Activated naive CD8-positive, alpha-beta T cell treated with anti-CD3 and anti-CD28 coated beads for 36 hours (primary cell): Measurements from ENCODE around the gene KDM2A. TPM values are rescaled to one million over a fixed set of nuclear protein-coding genes. Genes with fewer than 3 reads are reported as not detected.

Experiments
- DNase-seq: peaks from one replicate; pipeline ENCODE4 v3.0.0; 2021
- H3K27ac Mint-ChIP-seq: one replicate; pipeline ENCODE4 v1.8.0; 2022; ENCODE audit warnings: mild to moderate bottlenecking, moderate library complexity, mixed read lengths
- H3K27me3 Mint-ChIP-seq: one replicate; pipeline ENCODE4 v1.8.0; 2022; ENCODE audit warnings: mild to moderate bottlenecking, mixed read lengths
- H3K36me3 Mint-ChIP-seq: one replicate; pipeline ENCODE4 v1.8.0; 2021; ENCODE audit warnings: mild to moderate bottlenecking, mixed read lengths
- H3K4me1 Mint-ChIP-seq: one replicate; pipeline ENCODE4 v1.8.0; 2021; ENCODE audit warnings: mixed read lengths
- H3K4me3 Mint-ChIP-seq: one replicate; pipeline ENCODE4 v1.8.0; 2022; ENCODE audit warnings: mild to moderate bottlenecking, moderate library complexity, mixed read lengths
- H3K9me3 Mint-ChIP-seq: one replicate; pipeline ENCODE4 v1.8.0; 2022; ENCODE audit warnings: mixed read lengths
- total RNA-seq, 2 experiments: library from RNA; stranded (reverse); gene quantifications; one replicate each; pipeline ENCODE4 v1.2.3, GENCODE V29; 2021

The KDM2A gene
- total RNA-seq, 2 experiments from 2014 or later: 77.4 to 80.9 TPM

DNA sequence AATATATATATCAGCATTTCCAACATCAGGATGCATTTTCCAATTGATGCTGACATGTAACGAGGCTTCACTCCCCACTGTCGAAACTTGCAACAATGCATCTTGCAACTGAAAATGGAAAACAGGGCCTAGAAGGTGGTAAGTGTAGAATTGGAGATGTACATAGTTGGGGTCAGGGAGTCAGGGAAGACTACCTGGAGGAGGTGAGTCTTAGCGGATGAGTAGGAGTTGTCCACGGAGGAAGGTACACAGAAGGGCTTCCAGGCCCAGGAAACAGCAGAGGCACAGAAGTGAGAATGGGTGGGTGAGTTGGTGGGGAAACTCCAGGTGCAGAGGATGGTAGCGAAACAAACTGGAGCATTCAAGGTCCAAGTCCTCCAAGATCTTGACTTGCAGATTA is 145.2 kb downstream of the KDM2A start:
- no peak for DNase-seq
- Mint-ChIP-seq H3K4me3 (peak overlapping the region; percentile 27), H3K36me3 (peaks cover 21% of the 10 kb centered on the region), H3K9me3 (no peaks in the 10 kb centered on the region), H3K27me3 (no peaks in the 10 kb centered on the region), H3K27ac (no peak overlapping the region), H3K4me1 (peaks cover 49% of the 10 kb centered on the region)

DNA sequence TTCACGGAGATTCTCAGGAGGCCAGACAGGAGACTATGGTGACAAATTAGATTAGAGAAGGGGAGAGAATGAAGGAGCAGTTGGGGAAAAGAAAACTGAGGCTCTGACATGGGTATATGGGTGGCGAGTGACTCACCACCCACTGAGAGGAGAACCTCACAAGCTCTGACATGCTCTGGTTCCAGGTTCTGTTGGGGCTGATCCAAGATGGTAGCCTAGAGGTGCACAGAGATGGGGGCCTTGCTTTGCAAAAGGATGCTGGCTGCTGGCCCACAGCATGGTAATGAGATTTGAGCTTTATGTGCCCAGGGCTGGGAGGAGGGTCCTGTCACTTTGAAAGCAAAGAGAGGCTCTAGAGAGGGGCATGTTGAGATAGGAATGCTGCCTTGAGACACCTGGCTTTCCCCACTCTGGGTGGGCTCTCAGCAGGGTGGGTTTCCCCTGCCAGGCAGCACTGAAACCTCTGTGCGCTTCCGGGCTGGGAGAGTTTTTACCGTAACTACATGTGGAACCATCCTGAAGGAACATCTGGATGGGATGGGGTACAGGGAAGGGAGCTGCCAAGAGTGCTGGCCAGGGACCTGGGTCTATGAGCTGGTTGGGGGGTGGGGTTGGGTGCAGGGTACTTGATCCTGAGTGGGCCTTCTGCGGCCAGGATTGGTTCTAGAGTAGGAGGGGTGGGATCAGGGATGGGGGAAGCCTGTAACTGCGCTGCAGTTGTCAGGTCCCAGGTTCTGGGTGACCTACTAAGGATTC is 146.0 kb downstream of the KDM2A start:
- H3K36me3 Mint-ChIP-seq: peaks cover 24% of the 10 kb centered on the region
- H3K4me1 Mint-ChIP-seq: peaks cover 55% of the 10 kb centered on the region
- H3K27ac Mint-ChIP-seq: peak overlapping the region; percentile 83
- H3K9me3 Mint-ChIP-seq: no peaks in the 10 kb centered on the region
- H3K4me3 Mint-ChIP-seq: peak overlapping the region; percentile 27
- H3K27me3 Mint-ChIP-seq: no peaks in the 10 kb centered on the region
- DNase-seq: no peak

DNA sequence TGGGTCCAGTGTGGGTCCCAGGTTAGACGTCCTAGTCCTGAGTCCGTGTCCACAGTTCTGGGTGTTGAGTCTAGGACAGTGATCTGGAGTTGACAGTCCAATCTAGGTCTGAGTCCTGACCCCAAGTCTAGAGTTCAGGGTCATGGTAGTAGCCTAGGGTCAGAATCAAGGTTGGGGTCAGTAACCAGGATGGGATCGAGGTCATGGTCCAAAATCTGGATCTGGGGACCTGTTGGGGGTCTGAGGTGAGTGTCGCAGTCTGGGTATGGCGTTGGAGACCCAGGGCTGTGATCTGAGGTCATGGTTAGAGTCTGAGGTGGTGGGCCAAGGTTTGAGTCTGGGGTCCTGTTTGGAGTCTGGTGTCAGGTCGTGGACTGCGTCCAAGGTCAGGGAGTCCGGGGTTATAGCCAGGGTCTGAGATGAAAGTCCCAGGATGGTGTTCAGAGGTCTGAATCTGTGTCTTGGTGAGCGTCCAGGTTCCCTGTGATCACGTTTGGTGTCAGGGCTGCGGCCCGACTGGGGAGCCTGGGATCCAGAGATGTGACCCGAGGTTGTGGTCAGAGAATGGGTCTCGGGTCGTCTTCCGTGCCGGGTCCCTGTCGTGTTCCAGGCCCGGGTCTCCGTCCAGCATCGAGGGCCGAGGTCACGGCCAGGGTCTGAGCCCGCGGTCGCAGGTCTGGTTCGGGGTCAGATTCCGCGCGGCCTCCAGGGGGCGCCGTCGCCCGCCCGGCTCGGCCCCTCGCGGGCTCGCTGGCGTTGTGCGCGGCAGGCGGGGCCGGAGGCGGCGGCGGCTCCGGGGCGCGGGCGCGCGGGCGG is 146.8 kb downstream of the KDM2A start:
- H3K9me3 Mint-ChIP-seq: no peaks in the 10 kb centered on the region
- H3K36me3 Mint-ChIP-seq: peaks cover 32% of the 10 kb centered on the region
- peak overlapping the region; percentile 83 for H3K27ac Mint-ChIP-seq
- no peaks in the 10 kb centered on the region for H3K27me3 Mint-ChIP-seq
- H3K4me1 Mint-ChIP-seq: peaks cover 63% of the 10 kb centered on the region
- peak; percentile 84 for DNase-seq
- H3K4me3 Mint-ChIP-seq: peak overlapping the region; percentile 76

DNA sequence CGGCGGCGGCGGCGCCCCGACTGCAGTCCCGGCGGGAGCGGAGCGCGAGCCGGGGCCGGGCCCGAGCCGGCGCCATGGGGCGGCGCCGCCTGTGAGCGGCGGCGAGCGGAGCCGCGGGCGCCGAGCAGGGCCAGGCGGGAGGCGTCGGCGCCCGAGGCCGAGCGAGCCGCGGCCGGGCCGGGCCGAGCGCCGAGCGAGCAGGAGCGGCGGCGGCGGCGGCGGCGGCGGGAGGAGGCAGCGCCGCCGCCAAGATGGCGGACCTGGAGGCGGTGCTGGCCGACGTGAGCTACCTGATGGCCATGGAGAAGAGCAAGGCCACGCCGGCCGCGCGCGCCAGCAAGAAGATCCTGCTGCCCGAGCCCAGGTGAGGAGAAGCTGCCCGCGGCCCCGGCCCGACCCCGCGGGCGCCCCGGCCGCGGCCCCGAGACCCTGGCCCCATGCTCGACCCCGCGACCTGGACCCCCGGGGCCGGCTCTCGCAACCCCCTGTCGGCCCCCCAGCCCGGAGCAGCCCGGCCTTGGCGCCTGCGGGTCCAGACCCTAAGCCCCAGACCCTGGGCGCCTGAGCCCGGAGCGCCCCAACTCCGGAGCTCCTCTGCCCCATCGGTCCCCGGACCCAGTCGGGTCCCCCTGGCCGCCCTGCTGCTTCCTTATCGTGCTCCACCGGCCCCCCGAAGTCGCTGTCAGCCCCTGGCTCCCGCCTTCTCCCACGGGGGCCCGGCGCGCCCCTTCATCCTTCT is 147.6 kb downstream of the KDM2A start, which contains the start of gene GRK2:
Gene GRK2 (plus strand): TSS at position 25 of the 739 bp plus-strand sequence. CDS start 227 bp downstream, at position 252.
- DNase-seq: peak; percentile 65
- Mint-ChIP-seq H3K9me3 (no peaks in the 10 kb centered on the region), H3K27me3 (no peaks in the 10 kb centered on the region), H3K4me3 (peak within 1 kb of the TSS; percentile 92), H3K27ac (peak within 1 kb of the TSS; percentile 99), H3K36me3 (peaks cover 34% of the 10 kb centered on the region), H3K4me1 (peaks cover 67% of the 10 kb centered on the region)

DNA sequence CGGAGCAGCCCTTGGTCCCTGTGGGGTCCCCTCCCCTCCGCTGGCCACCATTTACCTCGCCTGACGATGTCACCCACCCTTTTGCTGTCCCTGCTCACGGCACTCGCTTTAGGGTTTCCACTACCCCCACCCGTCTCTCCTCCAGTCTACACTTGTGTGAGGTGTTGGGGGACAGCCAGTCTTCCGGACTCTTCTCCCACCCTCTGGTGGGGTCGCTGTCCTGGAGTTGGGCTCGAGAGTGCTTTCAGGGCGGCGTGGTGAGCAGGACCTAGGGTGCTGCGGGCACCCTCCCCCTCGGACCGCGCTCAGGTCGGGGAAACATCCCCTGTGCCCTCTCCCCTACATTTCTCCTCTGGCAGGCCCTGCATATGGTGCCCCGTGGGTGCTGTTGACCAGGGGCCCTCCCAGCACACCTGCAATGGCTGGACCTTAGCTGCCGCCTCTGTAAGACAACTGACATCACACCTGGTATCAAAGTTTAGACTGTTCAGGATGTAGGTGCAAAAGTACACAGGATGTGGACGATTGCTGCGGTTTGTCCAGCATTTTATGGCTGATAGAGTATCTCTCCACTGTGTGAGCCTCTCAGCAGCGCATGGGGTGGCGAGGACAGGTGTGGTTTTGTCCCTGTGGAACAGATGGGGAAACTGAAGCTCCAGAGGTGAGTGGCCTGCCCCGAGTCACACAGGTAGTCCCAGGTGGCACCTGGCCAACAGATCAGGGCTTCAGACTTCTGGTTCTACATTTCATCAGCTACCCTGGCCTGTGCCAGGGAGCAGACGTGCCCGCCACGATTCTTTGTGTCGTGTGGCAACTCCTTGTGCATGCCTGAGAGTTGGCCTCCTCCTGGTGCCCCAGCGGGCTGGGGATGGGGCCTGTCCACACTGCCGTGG is 148.4 kb downstream of the KDM2A start:
- Mint-ChIP-seq H3K27ac (peak overlapping the region; percentile 99), H3K4me1 (peaks cover 69% of the 10 kb centered on the region), H3K9me3 (no peaks in the 10 kb centered on the region), H3K4me3 (peak overlapping the region; percentile 92), H3K36me3 (peaks cover 42% of the 10 kb centered on the region), H3K27me3 (no peaks in the 10 kb centered on the region)
- DNase-seq: no peak

DNA sequence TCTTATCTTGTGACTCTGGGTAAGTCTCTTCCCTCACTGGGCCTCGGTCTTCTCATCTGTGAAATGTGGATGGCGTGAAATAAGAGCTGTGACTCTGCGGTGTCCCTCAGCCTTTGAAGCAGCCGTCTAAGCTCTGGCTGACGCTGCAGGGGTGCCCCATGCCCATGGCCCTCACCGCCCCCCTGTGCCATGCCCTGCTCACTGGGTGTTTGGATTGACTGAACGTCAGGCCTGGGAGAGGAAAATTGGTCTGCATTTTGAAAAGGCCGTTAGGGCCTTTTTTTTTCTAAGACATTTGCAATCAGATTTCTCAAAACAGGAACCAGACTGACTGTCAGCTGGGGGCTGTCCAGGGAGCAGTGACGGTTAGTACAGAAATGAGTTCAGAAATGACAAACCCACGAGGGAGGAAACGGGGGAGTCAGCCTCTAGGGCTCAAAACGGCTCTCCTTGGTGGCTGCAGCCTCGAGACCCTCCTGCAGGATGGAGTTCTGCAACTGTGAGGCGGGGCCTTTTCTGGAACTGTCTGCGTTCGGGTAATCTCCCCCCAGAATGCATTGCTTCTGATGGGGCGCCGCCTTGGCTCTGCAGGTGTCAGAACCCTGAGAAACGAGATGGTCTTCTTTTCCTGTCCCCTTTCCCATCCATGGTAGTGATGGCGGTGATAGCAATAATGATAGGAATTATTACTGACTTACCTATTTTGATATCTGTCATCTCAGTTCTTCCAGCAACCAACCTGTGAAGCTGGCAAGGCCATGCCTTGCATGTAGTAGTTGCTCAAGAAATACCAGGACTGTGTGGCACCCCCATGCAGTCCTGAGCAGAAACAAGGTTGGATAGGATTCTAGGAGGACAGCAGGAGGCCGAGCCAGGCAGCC is 149.3 kb downstream of the KDM2A start:
- Mint-ChIP-seq H3K4me3 (peak overlapping the region; percentile 92), H3K36me3 (peaks cover 44% of the 10 kb centered on the region), H3K4me1 (peaks cover 69% of the 10 kb centered on the region), H3K9me3 (no peaks in the 10 kb centered on the region), H3K27me3 (no peaks in the 10 kb centered on the region), H3K27ac (peak overlapping the region; percentile 99)
- peak; percentile 80 for DNase-seq

DNA sequence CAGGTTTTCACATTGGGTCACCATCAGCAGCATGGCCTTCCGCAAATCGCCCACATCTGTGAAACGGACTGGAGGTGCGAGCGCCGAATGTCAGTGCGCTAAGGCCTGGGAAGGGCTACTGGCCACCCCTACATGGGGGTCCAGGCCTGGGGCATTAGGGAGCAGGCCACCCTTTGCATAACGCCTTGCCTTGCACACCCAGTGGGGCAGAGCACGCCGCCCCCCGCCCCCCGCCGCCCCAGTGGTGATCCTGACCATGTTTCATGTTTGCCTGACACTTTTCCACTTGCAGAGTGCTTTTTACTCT is 149.9 kb downstream of the KDM2A start:
- H3K36me3 Mint-ChIP-seq: peaks cover 44% of the 10 kb centered on the region

DNA sequence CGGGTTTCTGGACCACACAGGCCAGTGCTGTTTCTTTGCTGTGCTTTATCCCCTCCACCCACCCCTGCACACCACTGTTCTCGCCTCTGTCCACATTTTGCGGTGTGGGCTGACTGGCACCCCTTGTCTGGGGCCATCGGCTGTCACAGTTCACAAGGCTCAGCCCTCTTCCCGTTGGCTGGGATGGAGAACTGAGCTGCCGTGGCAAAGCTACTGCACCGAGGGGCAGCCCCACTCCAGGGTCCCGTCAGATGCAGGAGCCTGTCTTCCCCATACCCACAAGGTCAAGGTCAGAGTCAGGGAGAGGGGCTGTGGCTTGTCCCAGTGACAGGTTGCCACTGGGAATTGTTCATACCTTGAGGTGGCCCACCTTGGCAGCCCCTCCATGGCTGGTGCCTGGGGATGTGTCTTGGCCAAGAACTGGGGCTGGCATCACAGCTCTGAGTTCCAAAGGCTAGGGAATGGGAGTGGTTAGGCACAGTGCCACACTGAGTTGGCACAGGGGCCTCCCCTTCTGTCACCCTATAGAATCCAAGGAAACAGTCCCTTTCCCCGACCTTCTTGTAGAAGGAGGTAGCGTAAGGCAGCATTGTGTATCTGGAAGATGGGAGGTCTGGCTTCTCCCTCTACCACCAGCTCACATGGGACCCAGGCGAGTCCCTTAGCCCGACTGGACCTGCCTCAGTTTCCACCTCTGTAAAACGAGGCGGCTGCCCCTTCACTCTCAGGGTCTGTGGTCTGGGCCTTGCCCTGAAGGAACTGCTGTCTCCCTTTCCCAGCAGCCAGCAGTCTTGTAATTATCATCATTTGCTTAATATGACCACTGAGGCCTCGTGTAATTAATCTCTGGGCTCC is 150.6 kb downstream of the KDM2A start:
- peak overlapping the region; percentile 99 for H3K27ac Mint-ChIP-seq
- H3K4me1 Mint-ChIP-seq: peaks cover 67% of the 10 kb centered on the region
- peaks cover 49% of the 10 kb centered on the region for H3K36me3 Mint-ChIP-seq
- no peak for DNase-seq
- no peaks in the 10 kb centered on the region for H3K9me3 Mint-ChIP-seq
- no peaks in the 10 kb centered on the region for H3K27me3 Mint-ChIP-seq
- H3K4me3 Mint-ChIP-seq: peak overlapping the region; percentile 92

More for the DNA sequence above, 149.9 kb downstream of the KDM2A start:
- H3K27ac Mint-ChIP-seq: peak overlapping the region; percentile 99
- H3K4me1 Mint-ChIP-seq: peaks cover 69% of the 10 kb centered on the region
- peak overlapping the region; percentile 92 for H3K4me3 Mint-ChIP-seq
- no peaks in the 10 kb centered on the region for H3K27me3 Mint-ChIP-seq
- no peak for DNase-seq
- H3K9me3 Mint-ChIP-seq: no peaks in the 10 kb centered on the region

DNA sequence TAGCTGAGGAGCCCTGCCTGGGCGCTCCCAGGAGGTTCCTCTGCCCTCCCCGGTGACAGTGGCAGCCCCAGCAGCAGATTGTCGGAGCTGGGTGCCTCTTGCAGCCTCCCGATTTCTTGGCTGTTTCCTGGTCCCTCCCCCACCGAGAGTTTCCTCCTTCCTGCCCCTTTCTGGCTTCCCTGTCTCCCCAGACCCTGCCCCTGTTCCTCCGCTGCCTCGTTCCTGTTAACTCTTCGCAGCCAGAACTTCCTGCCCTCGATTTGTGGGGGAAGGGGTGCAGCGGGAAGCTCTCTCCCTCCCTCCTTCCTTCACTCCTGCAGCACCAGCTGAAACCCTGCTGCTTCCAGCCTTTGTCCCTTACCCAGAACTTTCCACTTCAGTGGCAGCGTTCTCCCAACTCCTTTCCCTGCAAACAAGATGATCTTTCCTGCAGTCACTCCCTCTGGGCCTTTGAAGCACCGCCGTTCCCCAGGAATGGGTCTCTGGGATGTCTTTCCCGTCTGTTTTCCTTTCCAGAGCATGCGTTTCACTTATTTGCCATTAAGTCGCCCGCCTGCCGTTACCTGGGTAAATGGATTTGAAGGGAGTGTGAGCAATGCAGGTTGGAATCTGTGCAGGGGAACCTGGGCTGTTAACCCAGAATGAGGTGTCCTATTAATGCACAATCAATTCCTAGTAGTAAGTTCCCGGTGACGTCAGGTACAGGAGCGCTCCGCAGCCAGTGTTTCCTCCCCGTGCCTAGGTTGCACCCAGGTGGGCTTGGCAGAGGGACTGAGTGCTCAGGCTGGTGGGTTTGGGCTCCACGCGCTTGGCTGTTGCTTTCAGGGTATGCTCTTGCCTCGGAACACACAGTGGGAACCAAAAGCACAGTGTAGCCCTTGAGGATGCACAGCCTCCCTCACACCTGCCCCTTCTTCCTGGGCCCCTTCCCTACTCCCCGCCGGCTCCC is 151.5 kb downstream of the KDM2A start:
- Mint-ChIP-seq H3K36me3 (peaks cover 53% of the 10 kb centered on the region), H3K27ac (peak overlapping the region; percentile 99), H3K27me3 (no peaks in the 10 kb centered on the region), H3K9me3 (no peaks in the 10 kb centered on the region), H3K4me3 (peak overlapping the region; percentile 92), H3K4me1 (peaks cover 66% of the 10 kb centered on the region)
- no peak for DNase-seq

DNA sequence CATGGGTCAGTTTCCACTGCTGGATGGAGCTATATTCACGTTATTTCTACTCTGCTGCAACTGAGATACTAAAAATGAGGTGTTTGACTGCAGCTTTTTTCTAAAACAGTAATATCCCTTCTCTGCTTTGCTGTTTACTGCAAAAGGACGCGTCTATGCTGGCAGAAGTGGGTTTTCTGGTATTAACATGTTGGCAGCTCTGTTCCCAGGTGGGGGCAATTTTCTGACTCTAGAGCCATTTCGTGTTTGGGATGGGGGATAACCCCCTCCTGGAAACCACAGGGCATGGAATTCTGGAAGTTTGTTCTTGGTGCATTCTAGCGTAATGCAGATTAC is 152.1 kb downstream of the KDM2A start:
- no peaks in the 10 kb centered on the region for H3K9me3 Mint-ChIP-seq

DNA sequence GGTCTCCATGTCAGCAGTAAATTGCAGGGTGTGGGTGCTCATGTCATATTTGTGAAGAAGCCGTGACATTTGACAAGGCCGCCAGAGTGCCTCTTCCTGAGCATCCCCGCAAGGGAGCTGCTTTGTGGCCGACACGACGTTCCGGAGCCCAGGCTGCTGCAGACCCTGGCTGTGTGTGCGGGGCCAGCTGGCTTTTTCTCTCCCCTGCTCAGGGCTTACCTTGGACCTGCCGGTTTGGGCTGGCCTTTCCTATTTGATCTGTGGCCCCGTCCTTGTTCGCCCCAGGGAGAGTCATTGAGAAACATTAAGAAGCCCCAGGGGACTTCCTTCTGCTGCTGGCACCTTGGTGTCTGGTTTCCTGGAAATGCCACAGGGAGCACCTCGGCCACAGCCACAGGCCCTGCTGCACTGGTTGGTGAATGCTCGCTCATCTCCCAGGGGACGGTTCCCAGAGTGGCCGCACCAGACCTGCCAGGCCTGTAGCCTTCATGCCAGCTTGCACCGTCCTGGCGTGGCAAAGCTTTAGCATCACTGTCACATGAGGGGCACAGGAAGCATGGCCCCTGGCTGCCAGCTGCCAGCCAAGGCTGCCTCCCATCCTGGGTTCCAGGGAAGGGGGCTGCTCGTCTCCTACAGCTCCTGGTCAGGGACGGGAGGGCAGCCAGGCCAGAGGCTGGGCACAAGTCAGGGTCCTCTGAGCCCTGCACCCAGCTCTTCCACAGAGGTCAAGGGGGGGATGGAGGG is 152.7 kb downstream of the KDM2A start:
- no peaks in the 10 kb centered on the region for H3K27me3 Mint-ChIP-seq
- H3K9me3 Mint-ChIP-seq: no peaks in the 10 kb centered on the region
- peaks cover 71% of the 10 kb centered on the region for H3K4me1 Mint-ChIP-seq
- peak overlapping the region; percentile 92 for H3K4me3 Mint-ChIP-seq
- DNase-seq: peak; percentile 79
- H3K36me3 Mint-ChIP-seq: peaks cover 61% of the 10 kb centered on the region
- peak overlapping the region; percentile 99 for H3K27ac Mint-ChIP-seq

More for the DNA sequence above, 152.1 kb downstream of the KDM2A start:
- Mint-ChIP-seq H3K27ac (peak overlapping the region; percentile 99), H3K36me3 (peaks cover 58% of the 10 kb centered on the region), H3K4me3 (peak overlapping the region; percentile 92), H3K27me3 (no peaks in the 10 kb centered on the region), H3K4me1 (peaks cover 66% of the 10 kb centered on the region)
- DNase-seq: no peak
